Activated CD8-positive, alpha-beta memory T cell treated with anti-CD3 and anti-CD28 coated beads, Interleukin-2, amount 50 U/mL, for 24 hours (primary cell): ENCODE measurements around the gene CCDC138.
"Not testable (repeated sequence)": the region's sequence is repeated elsewhere in the genome, so short reads cannot be mapped to it uniquely, and the experiment has no call there.

Experiments
- DNase-seq: peaks from one replicate; pipeline ENCODE4 v3.0.0-alpha.2; 2020; ENCODE audit errors: extremely low read depth

CCDC138 gene, protein sequence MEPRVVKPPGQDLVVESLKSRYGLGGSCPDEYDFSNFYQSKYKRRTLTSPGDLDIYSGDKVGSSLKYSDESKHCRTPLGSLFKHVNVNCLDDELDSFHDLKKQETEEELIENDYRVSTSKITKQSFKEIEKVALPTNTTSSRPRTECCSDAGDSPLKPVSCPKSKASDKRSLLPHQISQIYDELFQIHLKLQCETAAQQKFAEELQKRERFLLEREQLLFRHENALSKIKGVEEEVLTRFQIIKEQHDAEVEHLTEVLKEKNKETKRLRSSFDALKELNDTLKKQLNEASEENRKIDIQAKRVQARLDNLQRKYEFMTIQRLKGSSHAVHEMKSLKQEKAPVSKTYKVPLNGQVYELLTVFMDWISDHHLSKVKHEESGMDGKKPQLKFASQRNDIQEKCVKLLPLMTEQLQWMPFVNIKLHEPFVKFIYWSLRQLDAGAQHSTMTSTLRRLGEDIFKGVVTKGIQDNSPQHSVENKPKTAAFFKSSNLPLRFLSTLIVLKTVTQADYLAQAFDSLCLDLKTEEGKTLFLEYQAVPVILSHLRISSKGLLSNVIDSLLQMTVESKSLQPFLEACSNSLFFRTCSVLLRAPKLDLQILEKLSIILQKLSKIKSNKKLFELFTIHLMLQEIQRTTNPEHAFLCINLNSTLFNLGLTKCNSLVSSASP

DNA sequence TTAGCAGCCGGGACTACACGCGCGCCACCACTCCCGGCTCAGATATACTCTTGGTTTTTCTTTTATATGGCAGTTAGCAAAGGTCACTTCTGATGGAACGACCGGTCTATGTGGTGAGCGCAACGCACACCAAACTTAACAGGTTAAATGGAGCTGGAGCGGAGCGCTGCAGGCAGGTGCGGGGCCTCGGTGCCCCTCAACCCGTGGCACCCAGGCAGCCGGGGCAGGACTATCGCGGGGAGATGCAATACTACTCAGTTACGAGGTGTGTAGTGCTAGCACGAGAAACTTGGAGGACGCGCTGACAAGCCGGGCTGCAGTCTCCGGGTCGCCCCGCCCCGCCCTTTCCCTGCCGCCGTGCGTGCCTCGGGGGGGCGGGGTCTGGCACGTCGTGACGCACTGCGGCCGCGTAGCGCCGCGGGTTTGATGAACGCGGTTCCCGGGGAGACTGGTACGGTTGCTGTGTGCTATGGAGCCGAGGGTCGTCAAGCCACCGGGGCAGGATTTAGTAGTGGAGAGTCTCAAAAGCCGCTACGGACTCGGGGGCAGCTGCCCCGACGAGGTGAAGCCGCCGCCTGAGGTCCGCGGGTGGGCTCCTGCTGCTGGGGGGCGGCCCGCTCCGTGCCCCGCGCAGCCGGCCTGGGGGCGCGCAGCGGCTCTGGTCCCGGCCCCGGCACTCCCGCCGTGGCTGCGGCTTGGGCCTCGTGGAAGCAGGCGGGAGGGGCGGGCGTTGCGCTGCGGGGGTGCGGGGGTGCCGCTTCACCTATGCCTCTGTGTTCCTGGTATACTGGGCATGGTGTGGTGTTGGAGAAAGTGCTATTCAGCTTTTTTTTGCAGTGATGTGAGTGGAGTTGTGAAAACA is at the start of gene CCDC138:
TSS of gene CCDC138 (plus strand) at position 418 of the 862 bp plus-strand sequence. CDS start at position 470, 52 bp downstream.
- DNase-seq, result peak; percentile 71

DNA sequence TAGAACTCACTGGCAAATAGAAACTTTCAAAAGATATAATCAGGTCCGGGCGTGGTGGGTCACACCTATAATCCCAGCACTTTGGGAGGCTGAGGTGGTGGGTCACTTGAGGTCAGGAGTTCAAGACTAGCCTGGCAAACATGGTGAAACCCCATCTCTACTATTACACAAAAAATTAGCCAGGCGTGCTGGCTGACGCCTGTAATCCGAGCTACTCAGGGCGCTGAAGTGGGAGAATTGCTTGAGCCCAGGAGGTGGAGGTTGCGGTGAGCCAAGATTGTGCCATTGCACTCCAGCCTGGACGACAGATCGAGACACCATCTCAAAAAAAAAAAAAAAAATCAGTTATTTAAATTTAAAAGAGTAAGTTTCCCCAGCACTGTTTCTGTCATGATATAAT is 28.6 kb upstream of the CCDC138 start:
- not testable (repeated sequence) for DNase-seq

DNA sequence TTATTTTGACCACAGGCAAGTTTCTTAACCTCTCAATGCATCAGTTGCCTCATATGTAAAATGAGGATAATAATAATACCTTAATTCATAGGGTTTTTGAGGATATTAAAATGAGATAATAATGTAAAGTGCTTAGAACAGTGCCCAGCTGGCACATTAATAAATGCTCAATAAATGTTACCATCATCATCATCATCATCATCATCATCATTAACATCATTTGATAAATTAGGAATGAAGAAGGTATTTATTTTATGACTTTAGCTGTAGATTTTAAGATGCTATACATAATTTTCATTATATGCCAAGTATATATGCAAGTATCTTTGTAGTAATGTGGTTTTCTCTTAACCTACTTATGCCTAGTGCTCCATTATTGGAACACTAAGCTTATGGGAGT is 24.0 kb upstream of the CCDC138 start:
- not testable (repeated sequence) for DNase-seq

DNA sequence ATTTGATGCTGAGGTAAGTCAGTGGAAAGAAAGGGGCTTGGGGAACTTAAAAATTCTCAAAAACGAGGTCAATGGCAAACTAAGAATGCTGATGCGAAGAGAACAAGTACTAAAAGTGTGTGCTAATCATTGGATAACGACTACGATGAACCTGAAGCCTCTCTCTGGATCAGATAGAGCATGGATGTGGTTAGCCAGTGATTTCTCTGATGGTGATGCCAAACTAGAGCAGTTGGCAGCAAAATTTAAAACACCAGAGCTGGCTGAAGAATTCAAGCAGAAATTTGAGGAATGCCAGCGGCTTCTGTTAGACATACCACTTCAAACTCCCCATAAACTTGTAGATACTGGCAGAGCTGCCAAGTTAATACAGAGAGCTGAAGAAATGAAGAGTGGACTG is 19.9 kb upstream of the CCDC138 start:
- not testable (repeated sequence) for DNase-seq

DNA sequence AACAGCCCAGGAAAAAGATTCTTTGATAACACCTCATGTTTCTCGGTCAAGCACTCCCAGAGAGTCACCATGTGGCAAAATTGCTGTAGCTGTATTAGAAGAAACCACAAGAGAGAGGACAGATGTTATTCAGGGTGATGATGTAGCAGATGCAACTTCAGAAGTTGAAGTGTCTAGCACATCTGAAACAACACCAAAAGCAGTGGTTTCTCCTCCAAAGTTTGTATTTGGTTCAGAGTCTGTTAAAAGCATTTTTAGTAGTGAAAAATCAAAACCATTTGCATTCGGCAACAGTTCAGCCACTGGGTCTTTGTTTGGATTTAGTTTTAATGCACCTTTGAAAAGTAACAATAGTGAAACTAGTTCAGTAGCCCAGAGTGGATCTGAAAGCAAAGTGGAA is 18.7 kb upstream of the CCDC138 start:
- not testable (repeated sequence) for DNase-seq

DNA sequence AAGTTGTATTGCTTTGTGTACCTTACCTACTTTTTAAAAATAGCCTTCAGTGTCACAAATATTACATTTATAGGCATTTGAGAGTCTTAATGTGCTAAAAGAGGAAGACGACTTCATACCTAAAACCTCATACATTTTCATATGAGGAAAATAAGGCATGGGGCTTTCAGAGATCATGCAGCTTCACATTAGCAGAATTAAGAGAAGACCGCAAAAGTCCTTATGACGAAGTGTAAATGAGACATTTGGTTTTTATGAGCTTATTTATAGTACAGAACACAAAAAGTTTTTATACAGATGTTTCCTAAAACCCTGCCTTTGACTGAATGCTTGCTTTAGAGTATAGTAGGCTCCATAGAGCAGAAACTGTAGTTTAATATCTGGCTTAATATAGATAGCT is 10.1 kb upstream of the CCDC138 start:
- no peak for DNase-seq

DNA sequence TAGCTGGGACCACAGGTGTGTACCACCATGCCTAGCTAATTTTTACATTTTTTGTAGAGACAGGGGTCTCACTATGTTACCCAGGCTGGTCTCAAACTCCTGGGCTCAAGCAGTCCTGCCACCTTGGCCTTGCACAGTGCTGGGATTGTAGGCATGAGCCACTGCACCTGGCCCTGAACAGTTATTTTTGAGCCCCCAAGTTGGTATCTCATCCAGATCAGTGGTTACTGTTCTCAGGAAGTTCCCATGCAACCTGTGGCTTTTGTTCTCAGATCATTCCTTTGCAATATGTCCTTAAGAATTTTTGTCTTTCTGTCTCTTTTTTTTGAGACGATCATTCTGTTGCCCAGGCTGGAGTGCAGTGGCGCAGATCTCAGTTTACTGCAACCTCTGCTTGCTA is 7.7 kb upstream of the CCDC138 start:
- no peak for DNase-seq

DNA sequence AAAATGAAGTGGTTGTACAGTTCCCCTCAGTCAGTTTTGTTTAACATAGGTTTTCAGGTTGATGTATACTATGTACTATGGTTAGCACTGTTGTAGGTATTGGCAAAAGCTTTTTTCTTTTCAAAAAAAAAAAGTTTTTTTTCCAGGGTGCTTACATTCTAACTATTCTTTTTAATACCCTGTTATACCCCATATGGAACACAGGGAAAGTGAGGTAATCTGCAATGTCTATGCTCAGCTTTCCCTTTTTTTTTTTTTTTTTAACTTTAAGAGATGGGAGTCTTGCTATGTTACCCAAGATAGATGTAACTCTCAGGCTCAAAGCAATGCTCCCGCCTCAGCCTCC is 590 bp upstream of the CCDC138 start:
- no peak for DNase-seq

DNA sequence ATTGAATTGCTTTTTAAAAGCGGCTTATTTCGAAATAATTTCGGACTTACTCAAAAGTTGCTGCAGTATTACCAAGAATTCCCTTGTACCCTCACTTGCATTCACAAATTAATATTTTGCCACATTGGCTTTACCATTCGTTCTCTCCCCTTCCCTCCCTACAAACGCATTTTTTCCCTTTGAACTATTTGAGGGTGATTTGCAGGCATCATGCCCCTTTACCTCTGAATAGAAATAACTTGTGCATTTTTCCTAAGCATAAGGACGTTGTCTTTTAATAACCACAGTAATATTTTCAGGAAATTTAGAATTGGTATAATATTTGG is 608 bp downstream of the CCDC138 start:
- DNase-seq, result no peak

DNA sequence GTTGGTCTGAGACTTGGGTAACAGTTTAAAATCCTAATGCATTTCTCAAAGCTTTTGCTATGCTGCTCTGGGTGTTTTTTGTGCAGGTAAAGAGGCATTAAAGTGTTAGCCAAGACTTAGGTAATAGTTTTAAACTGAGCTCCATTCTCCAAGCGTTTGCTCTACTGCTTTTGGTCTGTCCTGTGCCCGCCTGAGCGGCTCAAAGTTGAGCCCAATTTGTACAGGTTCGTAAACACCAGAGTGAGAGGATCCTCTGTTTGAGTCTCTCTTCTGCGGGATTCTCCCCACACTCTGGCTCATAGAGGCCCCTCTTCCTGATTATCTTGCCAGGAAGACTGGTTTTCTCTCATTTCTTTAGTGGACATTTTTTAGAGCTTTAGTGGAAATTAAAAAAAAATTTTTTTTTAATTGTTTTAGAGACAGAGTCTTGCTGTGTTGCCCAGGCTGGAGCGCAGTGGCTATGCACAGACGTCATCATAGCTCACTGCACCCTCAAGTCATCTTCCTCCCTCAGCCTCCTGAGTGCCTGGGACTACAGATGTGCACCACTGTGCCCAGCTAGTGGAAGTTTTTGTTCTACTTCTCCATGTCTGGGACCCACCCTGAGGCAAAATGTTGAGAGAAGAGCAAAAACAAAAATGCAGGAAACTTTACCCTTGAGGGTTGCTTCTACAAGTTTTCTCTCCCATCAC is 16.6 kb downstream of the CCDC138 start:
- no peak for DNase-seq

DNA sequence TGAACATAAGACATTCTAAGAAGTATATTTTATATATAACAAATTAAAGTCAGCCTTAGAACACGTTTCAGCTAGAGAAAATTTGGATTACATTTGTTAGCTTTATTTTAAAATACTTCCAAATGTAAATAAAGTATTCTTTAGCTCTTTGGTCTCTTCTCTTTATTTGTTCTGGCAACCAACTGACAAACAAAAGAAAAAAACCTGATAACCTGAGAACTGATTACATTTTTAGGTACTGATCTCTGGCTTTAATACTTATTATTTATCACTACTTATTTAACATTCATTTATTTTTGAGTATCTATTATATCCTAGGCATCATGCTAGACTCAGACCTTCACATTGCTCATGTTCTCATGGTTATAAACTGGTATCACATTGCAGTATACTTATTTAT is 18.5 kb downstream of the CCDC138 start:
- no peak for DNase-seq

DNA sequence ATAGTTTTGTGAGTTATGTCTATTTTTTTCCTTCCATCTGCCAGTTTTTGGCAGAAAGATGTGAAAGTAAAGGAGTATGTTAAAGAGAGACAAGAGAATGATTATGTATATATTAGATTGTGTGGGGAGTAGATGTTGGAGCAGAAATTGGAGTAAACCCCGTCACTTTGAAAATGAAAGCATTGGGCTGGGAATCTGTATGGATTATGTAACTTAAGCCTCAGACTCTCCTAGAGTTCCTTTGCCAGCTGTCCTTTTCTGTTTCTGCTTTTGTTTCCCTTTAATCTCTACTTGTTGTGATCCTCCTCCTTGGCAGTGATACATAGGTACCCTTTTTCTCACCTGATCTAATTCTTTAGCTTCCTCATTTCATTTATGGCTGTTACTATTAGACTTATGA is 19.2 kb downstream of the CCDC138 start:
- DNase-seq, result no peak

DNA sequence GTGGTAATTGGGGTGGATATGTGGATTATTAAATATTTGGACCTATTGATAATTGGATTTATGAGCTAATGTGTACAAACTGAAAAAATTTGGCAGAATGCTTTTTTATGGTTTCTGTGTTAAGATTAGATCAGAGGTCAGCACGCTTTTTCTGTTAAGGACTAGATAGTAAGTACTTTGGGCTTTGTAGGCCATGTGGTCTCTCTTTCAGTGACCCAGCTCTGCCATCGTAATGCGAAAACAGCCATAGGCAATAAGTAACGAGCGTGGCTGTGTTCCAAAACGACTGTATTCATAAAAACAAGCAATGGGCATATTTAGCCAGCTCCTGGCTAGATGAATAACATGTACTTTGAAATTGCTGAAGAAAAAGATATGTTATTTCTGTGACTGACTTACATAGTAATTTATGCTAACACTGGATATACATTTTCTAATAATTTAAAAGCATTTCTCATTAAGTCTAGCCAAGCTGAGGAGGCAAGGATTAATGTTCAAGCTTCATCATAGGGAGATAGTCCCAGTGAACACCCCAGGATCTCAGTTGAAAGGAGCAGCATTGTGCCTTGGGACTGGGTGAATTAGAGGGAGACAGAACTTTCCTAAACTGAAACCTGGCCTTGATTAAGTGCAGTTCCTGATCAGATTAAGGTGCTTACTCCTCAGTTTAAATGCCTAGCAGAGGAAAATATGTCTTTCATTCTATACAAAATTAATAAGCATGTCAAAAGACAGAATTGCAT is 20.0 kb downstream of the CCDC138 start:
- DNase-seq, result no peak

DNA sequence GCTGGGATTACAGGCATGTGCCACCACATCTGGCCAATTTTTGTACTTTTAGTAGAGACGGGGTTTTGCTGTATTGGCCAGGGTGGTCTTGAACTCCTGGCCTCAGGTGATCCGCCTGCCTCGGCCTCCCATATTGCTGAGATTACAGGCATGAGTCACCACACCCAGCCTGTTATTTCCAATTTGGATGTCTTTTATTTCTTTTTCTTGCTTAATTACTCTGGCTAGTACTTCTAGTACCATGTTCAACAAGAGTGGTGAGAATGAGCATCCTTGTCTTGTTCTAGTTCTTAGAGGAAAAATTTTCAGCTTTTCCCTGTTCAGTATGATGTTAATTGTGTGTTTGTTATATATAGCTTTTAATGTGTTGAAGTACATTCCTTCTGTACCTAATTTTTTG is 23.4 kb downstream of the CCDC138 start:
- no peak for DNase-seq

DNA sequence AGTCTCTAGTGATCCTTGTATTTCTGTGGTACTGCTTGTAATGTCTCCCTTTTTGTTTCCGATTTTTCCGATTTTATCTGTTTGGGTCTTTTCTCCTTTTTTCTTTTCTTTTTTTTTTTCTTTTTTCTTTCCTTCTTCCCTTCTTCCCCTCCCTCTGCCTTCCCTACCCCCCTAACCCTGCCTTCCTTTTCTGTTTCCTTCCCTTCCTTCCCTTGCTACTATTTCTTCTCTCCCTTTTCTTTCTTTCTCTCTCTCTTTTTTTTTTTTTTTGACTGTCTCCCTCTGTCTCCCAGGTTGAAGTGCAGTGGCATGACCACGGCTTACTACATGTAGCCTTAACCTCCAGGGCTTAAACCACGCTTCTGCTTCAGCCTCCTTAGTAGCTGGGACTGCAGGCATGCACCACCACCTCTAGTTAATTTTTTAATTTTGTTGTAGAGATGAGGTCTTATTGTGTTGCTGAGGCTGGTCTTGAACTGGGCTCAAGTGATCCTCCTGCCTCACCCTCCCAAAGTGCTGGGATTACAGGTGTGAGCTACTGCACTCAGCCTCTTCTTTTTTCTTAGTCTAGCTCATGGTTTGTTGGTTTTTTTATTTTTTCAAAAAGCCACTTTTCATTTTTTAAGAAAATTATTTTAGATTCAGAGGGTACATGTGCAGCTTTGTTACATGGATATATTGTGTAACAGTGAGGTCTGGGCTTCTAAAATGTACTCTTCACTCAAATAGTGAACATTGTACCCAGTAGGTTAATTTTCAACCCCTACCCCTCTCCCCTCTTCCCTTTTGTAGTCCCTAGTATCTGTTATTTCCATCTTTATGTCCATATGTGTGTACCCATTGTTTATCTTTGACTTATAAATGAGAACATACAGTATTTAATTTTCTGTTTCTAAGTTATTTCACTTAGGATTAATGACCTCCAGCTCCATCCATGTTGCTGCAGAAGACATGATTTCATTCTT is 24.7 kb downstream of the CCDC138 start:
- DNase-seq, result no peak

DNA sequence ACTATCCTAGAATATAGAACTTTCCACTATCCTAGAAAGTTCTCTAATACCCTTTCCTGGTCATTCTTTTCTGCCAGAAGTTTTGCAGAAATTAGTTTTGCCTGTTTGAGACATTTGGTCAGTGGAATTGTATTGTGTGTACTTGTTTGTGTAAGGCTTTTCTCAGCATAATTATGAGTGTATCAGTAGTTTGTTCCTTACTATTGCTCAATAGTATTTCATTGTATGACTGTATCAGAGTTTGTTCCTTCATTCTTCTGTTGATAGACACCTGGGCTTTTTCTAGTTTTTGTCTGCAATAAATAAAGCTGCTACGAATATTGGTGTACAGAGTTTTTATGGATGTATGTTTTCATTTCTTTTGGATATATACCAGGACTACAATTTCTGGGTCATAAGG is 27.2 kb downstream of the CCDC138 start:
- no peak for DNase-seq

DNA sequence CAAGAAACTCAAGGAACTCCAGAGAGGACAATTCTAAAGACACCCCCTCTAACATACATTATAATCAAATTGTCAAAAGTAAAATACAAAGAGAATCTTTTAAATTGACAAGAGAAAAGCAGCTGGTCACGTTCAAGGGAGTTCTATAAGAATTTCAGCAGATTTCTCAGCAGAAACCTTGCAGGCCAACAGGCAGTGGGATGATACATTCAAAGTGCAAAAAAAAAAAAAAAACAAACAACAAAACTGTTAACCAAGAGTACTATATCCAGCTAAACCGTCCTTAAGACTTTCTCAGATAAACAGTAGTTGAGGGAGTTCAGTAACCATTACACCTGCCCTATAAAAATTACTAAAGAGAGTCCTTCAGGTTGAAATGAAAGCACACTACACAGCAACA is 33.9 kb downstream of the CCDC138 start:
- no peak for DNase-seq

DNA sequence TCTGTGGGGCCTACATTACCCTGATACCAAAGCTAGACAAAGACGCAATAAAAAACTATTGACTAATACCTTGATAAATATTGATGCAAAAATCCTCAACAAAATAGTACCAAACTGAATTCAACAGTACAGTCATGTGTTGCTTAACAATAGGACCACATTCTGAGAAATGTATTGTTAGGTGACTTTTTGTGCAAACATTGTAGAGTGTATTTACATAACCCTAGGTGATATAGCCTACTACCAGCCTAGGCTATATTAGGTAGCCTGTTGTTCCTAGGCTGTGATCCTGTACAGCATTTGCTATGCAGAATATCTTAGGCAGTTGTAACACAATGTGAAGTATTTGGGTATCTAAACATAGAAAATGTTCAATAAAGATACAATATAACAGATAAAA is 36.7 kb downstream of the CCDC138 start:
- no peak for DNase-seq

DNA sequence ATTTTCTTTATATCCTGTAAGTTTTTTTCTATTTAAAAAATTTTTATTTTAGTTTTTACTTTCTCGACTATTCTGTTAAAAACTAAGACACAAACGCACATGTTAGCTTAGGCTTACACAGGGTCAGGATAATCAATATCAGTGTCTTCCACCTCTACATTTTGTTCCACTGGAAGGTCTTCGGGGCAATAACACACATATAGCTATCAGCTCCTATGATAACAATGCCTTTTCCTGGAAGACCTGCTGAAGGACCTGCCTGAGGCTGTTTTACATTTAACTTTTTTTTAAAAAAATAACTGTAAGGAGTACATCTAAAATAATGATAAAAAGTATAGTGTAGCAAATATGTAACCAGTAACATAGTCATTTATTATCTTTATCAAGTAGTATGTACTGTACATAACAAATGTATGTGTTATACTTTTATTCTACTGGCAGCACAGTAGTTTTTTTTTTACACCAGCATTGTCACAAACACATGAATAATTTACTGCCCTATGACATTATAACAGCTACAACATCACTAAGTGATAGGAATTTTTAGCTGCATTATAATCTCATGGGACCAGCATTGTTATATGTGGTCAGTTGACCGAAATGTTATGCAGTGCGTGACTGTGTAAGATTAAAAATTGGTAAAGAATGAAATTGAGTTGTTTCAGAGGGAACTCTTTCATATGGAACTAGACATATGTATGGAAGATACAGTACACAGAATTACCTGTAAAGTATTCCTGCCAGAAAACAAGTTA is 37.9 kb downstream of the CCDC138 start:
- no peak for DNase-seq
